ENCODE results near the gene BICD1.

DNA sequence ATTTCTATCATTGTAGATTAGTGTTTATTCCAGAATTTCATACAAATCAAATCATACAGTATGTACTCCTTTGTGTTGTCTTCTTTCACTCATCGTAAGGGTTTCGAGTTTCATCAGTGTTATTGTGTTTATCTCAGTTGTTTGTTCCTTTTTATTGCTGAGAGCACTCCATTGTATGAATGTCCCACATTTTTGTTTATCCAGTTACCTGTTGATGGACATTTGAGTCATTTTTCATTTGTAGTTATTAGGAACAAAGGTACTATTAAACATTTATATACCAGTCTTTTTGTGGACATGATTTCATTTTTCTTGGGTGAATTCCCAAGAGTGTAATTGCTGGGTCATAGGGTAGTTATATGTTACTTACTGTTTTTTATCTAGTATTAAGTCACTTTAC lies 70.0 kb downstream of the BICD1 start:
- TF ChIP-seq, protein P1, sequence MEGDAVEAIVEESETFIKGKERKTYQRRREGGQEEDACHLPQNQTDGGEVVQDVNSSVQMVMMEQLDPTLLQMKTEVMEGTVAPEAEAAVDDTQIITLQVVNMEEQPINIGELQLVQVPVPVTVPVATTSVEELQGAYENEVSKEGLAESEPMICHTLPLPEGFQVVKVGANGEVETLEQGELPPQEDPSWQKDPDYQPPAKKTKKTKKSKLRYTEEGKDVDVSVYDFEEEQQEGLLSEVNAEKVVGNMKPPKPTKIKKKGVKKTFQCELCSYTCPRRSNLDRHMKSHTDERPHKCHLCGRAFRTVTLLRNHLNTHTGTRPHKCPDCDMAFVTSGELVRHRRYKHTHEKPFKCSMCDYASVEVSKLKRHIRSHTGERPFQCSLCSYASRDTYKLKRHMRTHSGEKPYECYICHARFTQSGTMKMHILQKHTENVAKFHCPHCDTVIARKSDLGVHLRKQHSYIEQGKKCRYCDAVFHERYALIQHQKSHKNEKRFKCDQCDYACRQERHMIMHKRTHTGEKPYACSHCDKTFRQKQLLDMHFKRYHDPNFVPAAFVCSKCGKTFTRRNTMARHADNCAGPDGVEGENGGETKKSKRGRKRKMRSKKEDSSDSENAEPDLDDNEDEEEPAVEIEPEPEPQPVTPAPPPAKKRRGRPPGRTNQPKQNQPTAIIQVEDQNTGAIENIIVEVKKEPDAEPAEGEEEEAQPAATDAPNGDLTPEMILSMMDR (IDR thresholded peaks at IDR 0.05), result no peak
- no peak for TF ChIP-seq POLR2A (IDR thresholded peaks at IDR 0.05)

Measured in right lobe of liver (tissue), 4 donors.